ENCODE results near the gene ZSCAN1. TPM values are rescaled to one million over a fixed set of nuclear protein-coding genes. Genes with fewer than 3 reads are reported as not detected.

The ZSCAN1 gene
- total RNA-seq, 1 donor from 2014 or later, result not detected

DNA sequence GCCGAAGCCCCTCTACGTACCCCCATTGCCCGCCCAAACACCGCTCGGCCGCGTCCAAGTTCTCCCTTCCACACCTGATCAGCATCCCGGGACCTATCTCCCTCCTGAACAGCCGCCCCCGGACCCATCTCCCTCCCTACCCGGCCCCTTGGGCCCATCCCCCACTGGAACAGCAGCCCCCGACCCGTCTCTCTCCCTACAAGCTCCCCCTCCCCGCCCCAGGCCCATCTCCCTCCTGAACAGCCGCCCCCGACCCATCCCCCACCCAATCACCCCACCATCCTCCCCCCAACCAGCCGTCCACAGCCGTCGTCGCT is 610 bp downstream of the ZSCAN1 start:
- Histone ChIP-seq H3K4me1 (no peaks in the 10 kb centered on the region), H3K9me3 (peaks cover 26% of the 10 kb centered on the region), H3K4me3 (peak overlapping the region; percentile 17), H3K36me3 (no peaks in the 10 kb centered on the region), H3K27ac (no peak overlapping the region), H3K27me3 (ENCODE audit: low read depth) (peaks cover 4% of the 10 kb centered on the region)
- TF ChIP-seq, protein P1, sequence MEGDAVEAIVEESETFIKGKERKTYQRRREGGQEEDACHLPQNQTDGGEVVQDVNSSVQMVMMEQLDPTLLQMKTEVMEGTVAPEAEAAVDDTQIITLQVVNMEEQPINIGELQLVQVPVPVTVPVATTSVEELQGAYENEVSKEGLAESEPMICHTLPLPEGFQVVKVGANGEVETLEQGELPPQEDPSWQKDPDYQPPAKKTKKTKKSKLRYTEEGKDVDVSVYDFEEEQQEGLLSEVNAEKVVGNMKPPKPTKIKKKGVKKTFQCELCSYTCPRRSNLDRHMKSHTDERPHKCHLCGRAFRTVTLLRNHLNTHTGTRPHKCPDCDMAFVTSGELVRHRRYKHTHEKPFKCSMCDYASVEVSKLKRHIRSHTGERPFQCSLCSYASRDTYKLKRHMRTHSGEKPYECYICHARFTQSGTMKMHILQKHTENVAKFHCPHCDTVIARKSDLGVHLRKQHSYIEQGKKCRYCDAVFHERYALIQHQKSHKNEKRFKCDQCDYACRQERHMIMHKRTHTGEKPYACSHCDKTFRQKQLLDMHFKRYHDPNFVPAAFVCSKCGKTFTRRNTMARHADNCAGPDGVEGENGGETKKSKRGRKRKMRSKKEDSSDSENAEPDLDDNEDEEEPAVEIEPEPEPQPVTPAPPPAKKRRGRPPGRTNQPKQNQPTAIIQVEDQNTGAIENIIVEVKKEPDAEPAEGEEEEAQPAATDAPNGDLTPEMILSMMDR (IDR thresholded peaks at IDR 0.05), result no peak
- intact Hi-C loops (cut with DNase I), result no loop called here
- DNase-seq (no peak), ATAC-seq (no peak)

DNA sequence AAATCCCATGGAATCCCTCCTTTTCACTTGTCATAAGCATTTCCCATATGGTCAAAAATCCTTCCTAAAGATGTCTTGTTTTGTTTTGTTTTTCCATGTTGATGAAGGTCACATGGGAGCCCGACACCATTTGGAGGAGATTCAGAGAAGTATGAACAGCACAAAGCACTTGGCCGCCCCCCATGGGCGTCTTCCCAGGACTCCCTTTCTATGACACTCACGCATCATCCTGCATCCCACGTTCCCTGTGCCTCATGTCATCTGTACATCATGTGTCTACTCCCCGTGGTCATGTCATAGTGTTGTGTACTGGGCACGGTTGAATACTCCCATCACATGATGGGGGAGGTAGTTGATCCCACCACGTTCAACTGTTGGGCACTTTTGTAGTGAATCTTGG is 2.0 kb downstream of the ZSCAN1 start:
- ATAC-seq, result no peak
- no peaks in the 10 kb centered on the region for H3K36me3 ChIP-seq
- H3K27ac ChIP-seq, result no peak overlapping the region
- intact Hi-C loops (cut with DNase I), result no loop called here
- DNase-seq, result no peak
- peaks cover 4% of the 10 kb centered on the region for H3K27me3 ChIP-seq (ENCODE audit: low read depth)
- no peaks in the 10 kb centered on the region for H3K4me1 ChIP-seq
- TF ChIP-seq, protein P1 (IDR thresholded peaks at IDR 0.05), result no peak
- peaks cover 36% of the 10 kb centered on the region for H3K9me3 ChIP-seq
- H3K4me3 ChIP-seq, result no peak overlapping the region

DNA sequence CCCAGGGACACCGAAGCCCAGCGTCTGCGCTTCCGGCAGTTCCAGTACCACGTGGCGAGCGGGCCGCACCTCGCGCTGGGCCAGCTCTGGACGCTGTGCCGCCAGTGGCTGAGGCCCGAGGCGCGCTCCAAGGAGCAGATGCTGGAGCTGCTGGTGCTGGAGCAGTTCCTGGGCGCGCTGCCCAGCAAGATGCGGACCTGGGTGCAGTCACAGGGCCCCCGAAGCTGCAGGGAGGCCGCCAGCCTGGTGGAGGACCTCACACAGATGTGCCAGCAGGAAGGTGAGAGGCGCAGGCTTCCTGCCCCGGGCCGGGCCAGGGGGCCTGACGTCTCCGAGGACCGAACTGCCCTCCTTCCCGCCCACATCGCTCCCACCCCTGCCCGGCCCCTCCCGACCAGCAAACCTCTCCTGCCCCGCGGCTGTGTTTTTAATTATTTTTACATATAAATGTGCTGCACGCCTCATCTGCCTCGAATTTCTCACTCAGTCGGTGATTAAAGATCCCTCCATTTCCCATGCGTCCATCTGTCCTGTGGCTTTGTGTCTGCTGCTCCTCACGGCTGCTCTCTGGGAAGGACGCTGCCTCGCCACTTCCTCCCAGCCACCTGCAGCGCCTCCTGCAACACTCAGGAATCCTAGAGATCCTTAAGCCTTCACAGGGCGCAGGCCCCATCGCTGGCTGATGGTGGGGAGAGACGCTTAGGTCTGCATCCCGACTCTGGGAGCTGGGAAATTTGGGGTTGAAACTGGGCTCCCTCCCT is 4.3 kb downstream of the ZSCAN1 start:
- Histone ChIP-seq H3K27ac (no peak overlapping the region), H3K9me3 (peaks cover 39% of the 10 kb centered on the region), H3K4me1 (no peaks in the 10 kb centered on the region), H3K36me3 (no peaks in the 10 kb centered on the region), H3K27me3 (ENCODE audit: low read depth) (peaks cover under 1% of the 10 kb centered on the region), H3K4me3 (no peak overlapping the region)
- TF ChIP-seq, protein P1 (IDR thresholded peaks at IDR 0.05), result no peak
- ATAC-seq, result no peak
- intact Hi-C loops (cut with DNase I), result no loop called here
- no peak for DNase-seq

DNA sequence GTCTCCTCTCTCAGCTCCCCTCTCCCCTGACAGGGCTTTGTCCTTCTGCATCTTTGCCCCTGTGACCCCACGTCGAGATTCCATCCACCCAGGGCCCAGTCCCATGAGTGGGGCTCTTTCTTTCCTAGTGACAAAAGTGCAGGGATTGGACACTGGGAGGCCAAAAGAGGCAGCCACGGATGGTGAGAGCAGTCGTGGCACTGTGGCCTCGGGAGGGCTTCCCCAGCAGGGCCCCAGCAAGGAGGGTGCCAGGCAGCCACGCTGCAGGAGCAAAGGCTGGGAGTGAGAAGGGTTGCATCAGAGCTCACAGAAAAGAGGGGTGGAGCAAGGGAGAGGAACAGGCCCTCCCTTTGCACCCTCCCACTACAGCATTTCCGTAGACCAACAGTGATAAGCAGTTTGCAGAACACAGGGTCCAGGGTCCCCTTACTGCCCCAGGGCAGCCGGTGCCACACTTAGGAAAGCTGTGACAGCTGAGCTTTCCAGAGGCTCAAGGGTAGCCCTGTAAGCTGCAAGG is 4.9 kb downstream of the ZSCAN1 start:
- H3K4me3 ChIP-seq, result no peak overlapping the region
- H3K27me3 ChIP-seq (ENCODE audit: low read depth), result no peaks in the 10 kb centered on the region
- intact Hi-C loops (cut with DNase I), result no loop called here
- no peaks in the 10 kb centered on the region for H3K36me3 ChIP-seq
- H3K27ac ChIP-seq, result no peak overlapping the region
- TF ChIP-seq, protein P1 (IDR thresholded peaks at IDR 0.05), result no peak
- no peak for DNase-seq
- peaks cover 40% of the 10 kb centered on the region for H3K9me3 ChIP-seq
- no peak for ATAC-seq
- no peaks in the 10 kb centered on the region for H3K4me1 ChIP-seq

DNA sequence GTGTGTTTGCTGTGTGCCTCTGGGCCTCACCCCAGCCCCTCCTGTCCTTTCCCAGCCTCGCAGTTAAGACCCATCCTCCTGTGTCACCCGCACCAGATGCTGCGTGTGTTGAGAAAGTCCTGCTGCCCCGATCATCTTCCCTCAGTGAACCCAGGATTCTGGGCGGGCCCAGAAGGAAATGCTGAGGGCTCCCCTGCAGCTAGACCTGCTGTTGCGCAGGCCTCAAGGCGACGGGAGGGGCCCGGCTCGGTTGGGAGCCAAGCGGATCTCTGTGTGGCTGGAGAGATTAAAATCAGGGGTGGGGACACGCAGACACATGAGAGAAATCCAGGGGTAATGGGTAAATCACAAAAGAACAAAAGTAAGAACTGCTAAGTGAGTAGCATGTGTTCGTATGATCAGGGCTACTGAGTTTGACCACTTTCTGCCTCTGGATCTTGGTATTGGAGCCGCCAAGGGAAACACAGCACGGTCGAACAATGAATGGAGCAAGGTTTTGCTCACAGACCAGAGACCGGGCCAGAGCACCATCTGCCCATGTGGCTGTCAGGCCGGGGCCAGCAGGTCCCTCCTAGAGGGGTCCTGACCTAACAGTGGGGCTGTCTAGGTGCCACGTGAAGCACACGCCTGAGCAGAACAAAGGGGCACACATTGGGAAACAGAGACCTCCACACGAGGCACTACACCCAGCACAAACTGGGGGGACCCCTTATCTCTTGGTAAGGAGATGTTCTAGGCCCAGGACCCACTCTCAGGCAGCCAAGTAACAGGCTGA is 7.1 kb downstream of the ZSCAN1 start:
- H3K9me3 ChIP-seq, result peaks cover 57% of the 10 kb centered on the region
- TF ChIP-seq, protein P1 (IDR thresholded peaks at IDR 0.05), result no peak
- no peak overlapping the region for H3K27ac ChIP-seq
- no peak overlapping the region for H3K4me3 ChIP-seq
- H3K4me1 ChIP-seq, result no peaks in the 10 kb centered on the region
- DNase-seq, result no peak
- no peak for ATAC-seq
- H3K27me3 ChIP-seq (ENCODE audit: low read depth), result no peaks in the 10 kb centered on the region
- no peaks in the 10 kb centered on the region for H3K36me3 ChIP-seq
- intact Hi-C loops (cut with DNase I), result no loop called here
